K562 (cell line): Measurements from ENCODE around the gene SLC22A24. TPM values are rescaled to one million over a fixed set of nuclear protein-coding genes. Genes with fewer than 3 reads are reported as not detected.
"Not testable (repeated sequence)": the region's sequence is repeated elsewhere in the genome, so short reads cannot be mapped to it uniquely, and the experiment has no call there.

ENCODE experiments used
- ATAC-seq: fragments of 200-7000 bp; cut with Tn5 transposase; 3 replicates; pipeline ENCODE4 v1.9.1; 2020; ENCODE audit warnings: moderate library complexity
- BruUV-seq: library from RNA; stranded (reverse); fragments of 400-500 nt; replicated peaks from 2 replicates; lab custom pipeline; 2021; lab: Mats Ljungman, UMichigan
- CTCF ChIA-PET: fragments of 300-600 bp; formaldehyde crosslinking; extraction: SDS; loops from one replicate; lab custom pipeline; 2021; ENCODE audit warnings: low intra/inter-chr PET ratio; lab: Yijun Ruan, JAX
- POLR2A ChIA-PET: fragments of 300-600, 350-650 bp; sonication (Branson Sonifier 250); formaldehyde crosslinking; extraction: SDS; loops from one replicate; lab custom pipeline; 2021; ENCODE audit warnings: antibody characterized with exemption, inconsistent platforms; lab: Yijun Ruan, JAX
- DNase-seq, 4 experiments: peaks; one replicate each; pipeline versions ENCODE4 v3.0.0 to v3.0.0-alpha.2; 2011 to 2018; ENCODE audit warnings: low spot score in 3 of 4, mixed read lengths in 3 of 4; ENCODE audit errors: extremely low read depth in 1 of 4
- FAIRE-seq: peaks from 2 replicates; lab custom pipeline; 2011; peaks lifted over from hg19 to GRCh38; lab: Jason Lieb, UNC
- H2AFZ ChIP-seq: 2 replicates; pipeline ENCODE4 v1.6.0; 2011; ENCODE audit warnings: low read depth, low read length, control low read depth, inconsistent platforms
- H3K27ac ChIP-seq: fragments of 200-600 bp; 3 replicates; pipeline ENCODE4 v1.8.0; 2011; ENCODE audit warnings: low read depth, mild to moderate bottlenecking, control low read depth, inconsistent platforms, low read length, moderate library complexity, mixed read lengths; ENCODE audit errors: extremely low read depth
- H3K27me3 ChIP-seq, 2 experiments: fragments of 300-600 bp in 1 of 2; 2 replicates in 1 of 2; 3 replicates in 1 of 2; pipeline versions ENCODE4 v1.6.0 to v1.8.0; 2011; ENCODE audit warnings: inconsistent platforms in 2 of 2, low read length in 2 of 2, mild to moderate bottlenecking in 1 of 2, mixed read lengths in 1 of 2, moderate library complexity in 1 of 2; ENCODE audit not compliant: control insufficient read depth in 2 of 2, insufficient read depth in 2 of 2
- H3K36me3 ChIP-seq: fragments of 300-600 bp; 3 replicates; pipeline ENCODE4 v1.8.0; 2011; ENCODE audit warnings: mild to moderate bottlenecking, low read length, inconsistent platforms; ENCODE audit not compliant: control insufficient read depth, insufficient read depth
- H3K4me1 ChIP-seq, 2 experiments: fragments of 200-600 bp in 1 of 2; replicated peaks in 1 of 2; 2 replicates in 1 of 2; 3 replicates in 1 of 2; pipeline versions ENCODE4 v1.5.1 to v1.8.0; 2011; ENCODE audit warnings: inconsistent platforms in 2 of 2, low read length in 2 of 2, mild to moderate bottlenecking in 1 of 2, mixed read lengths in 1 of 2, moderate library complexity in 1 of 2; ENCODE audit not compliant: control insufficient read depth in 2 of 2, insufficient read depth in 2 of 2
- H3K4me2 ChIP-seq: 2 replicates; pipeline ENCODE4 v1.6.1; 2011; ENCODE audit warnings: low read length, control low read depth, inconsistent platforms, mixed read lengths; ENCODE audit not compliant: insufficient read depth
- H3K4me3 ChIP-seq: fragments of 200-600 bp; sonication (generic), shearing (Covaris generic); 2 replicates; pipeline ENCODE4 v1.5.1; 2016; ENCODE audit warnings: control low read depth, inconsistent platforms
- H3K79me2 ChIP-seq: fragments of 200-600 bp; 3 replicates; pipeline ENCODE4 v1.8.0; 2011; ENCODE audit warnings: low read length, inconsistent platforms; ENCODE audit not compliant: control insufficient read depth, insufficient read depth
- H3K9ac ChIP-seq, 2 experiments: 2 replicates each; pipeline versions ENCODE4 v1.6.0 to v1.6.1; 2011; ENCODE audit warnings: low read depth in 2 of 2, low read length in 2 of 2, control low read depth in 1 of 2, inconsistent platforms in 1 of 2, mild to moderate bottlenecking in 1 of 2, mixed read lengths in 1 of 2; ENCODE audit not compliant: insufficient read depth in 1 of 2
- H3K9me1 ChIP-seq: one replicate; pipeline ENCODE4 v1.6.0; 2011; ENCODE audit warnings: inconsistent platforms, mild to moderate bottlenecking, low read length, moderate library complexity; ENCODE audit not compliant: control insufficient read depth, insufficient read depth
- H3K9me3 ChIP-seq: replicated peaks from 2 replicates; pipeline ENCODE4 v1.5.1; 2011; ENCODE audit warnings: low read depth, low read length, inconsistent platforms; ENCODE audit not compliant: control insufficient read depth, insufficient read depth
- H4K20me1 ChIP-seq: replicated peaks from 2 replicates; pipeline ENCODE4 v1.6.1; 2011; ENCODE audit warnings: low read length, inconsistent platforms, mixed read lengths; ENCODE audit not compliant: control insufficient read depth, insufficient read depth
- CXXC5 ChIP-seq: fragments of 250-450 bp; sonication (Bioruptor Pico); IDR thresholded peaks from 2 replicates; pipeline ENCODE4 v1.8.0; 2022; ENCODE audit warnings: inconsistent platforms, mild to moderate bottlenecking, moderate library complexity
- FOXP4 ChIP-seq: sonication (generic); formaldehyde crosslinking; IDR thresholded peaks from 2 replicates; pipeline ENCODE4 v1.8.0; 2022; ENCODE audit warnings: mild to moderate bottlenecking, missing genetic modification reagents, borderline replicate concordance
- POLR2AphosphoS2 ChIP-seq: IDR thresholded peaks from 2 replicates; pipeline ENCODE4 v1.6.1; 2012; ENCODE audit warnings: low read length, improper control_type of control experiment
- PRPF4 ChIP-seq: fragments of 200-400 bp; formaldehyde crosslinking; IDR thresholded peaks from one replicate; pipeline ENCODE4 v1.6.1; 2017; ENCODE audit warnings: low read length, low read depth, mild to moderate bottlenecking; ENCODE audit not compliant: insufficient read depth, poor library complexity, severe bottlenecking
- RBM25 ChIP-seq: fragments of 200-400 bp; formaldehyde crosslinking; IDR thresholded peaks from 2 replicates; pipeline ENCODE4 v1.6.1; 2018; ENCODE audit warnings: low read length, low read depth, moderate library complexity; ENCODE audit not compliant: severe bottlenecking
- SREBF1 ChIP-seq: fragments of 150-350 bp; IDR thresholded peaks from 2 replicates; pipeline ENCODE4 v1.6.1; 2014; ENCODE audit warnings: antibody characterized with exemption, low read depth, low read length, borderline replicate concordance
- SRSF3 ChIP-seq: fragments of 200-400 bp; formaldehyde crosslinking; IDR thresholded peaks from 2 replicates; pipeline ENCODE4 v1.6.1; 2016; ENCODE audit warnings: mild to moderate bottlenecking, low read length, moderate library complexity; ENCODE audit not compliant: insufficient read depth
- TAF7 ChIP-seq: fragments of 450-650 bp; IDR thresholded peaks from 2 replicates; pipeline ENCODE4 v1.6.1; 2016; ENCODE audit warnings: missing genetic modification characterization, missing compliant biosample characterization
- THAP12 ChIP-seq: fragments of 250-450 bp; sonication (Bioruptor Pico); IDR thresholded peaks from 2 replicates; pipeline ENCODE4 v1.9.0; 2021; ENCODE audit warnings: mild to moderate bottlenecking, inconsistent platforms
- ZBTB1 ChIP-seq: sonication (generic); formaldehyde crosslinking; IDR thresholded peaks from 2 replicates; pipeline ENCODE4 v1.8.1; 2023; ENCODE audit warnings: missing genetic modification reagents, low read depth, mild to moderate bottlenecking, borderline replicate concordance
- ZNF146 ChIP-seq: IDR thresholded peaks from one replicate; pipeline ENCODE4 v1.6.1; 2018; ENCODE audit warnings: missing compliant biosample characterization; ENCODE audit not compliant: unreplicated experiment
- ZNF311 ChIP-seq: fragments of 250-450 bp; sonication (Bioruptor Pico); IDR thresholded peaks from 2 replicates; pipeline ENCODE4 v1.4.0; 2020; ENCODE audit warnings: mild to moderate bottlenecking, moderate library complexity
- WGBS: fragments of 100-300 bp; shearing (Covaris generic); methylation state at CpG from one replicate; pipeline ENCODE4 v1.1.6; 2016; ENCODE audit warnings: low coverage, mixed read lengths; ENCODE audit not compliant: insufficient coverage; ENCODE audit errors: missing lambda C conversion rate; 5-methylcytosine and 5-hydroxymethylcytosine counted together
- in situ Hi-C: fragments of 300-500 bp; cut with MboI; formaldehyde crosslinking; loops from 4 replicates; pipeline ENCODE4 v1.15.0; 2018; ENCODE audit warnings: inconsistent platforms, mixed read lengths
- intact Hi-C: fragments of 100-400 bp; cut with micrococcal nuclease; formaldehyde crosslinking; loops from 2 replicates; pipeline ENCODE4 v1.14.2; 2022
- polyA plus RNA-seq, 8 experiments: library from polyadenylated mRNA; depleted of rRNA in 4 of 8; stranded (reverse) in 5 of 8; unstranded in 3 of 8; fragments of >200 nt; fragmentation: Nextera tagmentation in 2 of 8; fragmentation: Illumina TruSeq in 1 of 8; extraction: Ambion mirVana in 2 of 8; extraction: Trizol in 1 of 8; gene quantifications; 2 replicates each; pipeline versions ENCODE4 v1.2.1 to v1.2.3, GENCODE V29; 2011 to 2014; ENCODE audit warnings: inconsistent platforms in 1 of 8, missing spikeins in 1 of 8
- total RNA-seq, 7 experiments: library from RNA; depleted of rRNA in 6 of 7; stranded (reverse); fragments of >200 nt in 6 of 7; fragmentation: Illumina TruSeq in 2 of 7; extraction: Trizol in 2 of 7; gene quantifications; 2 replicates each; pipeline versions ENCODE4 v1.2.1 to v1.2.3, GENCODE V29; 2011 to 2021; ENCODE audit warnings: low replicate concordance in 1 of 7

Gene SLC22A24
- total and polyA plus RNA-seq, 9 of the 15 experiments (the other 6 are each of a cell fraction or from before 2014, with no cell fraction given): not detected

- H3K4me1 ChIP-seq, H3K27ac ChIP-seq, H3K9ac ChIP-seq, H2AFZ ChIP-seq, intact Hi-C loops, in situ Hi-C loops, H4K20me1 ChIP-seq, H3K36me3 ChIP-seq, H3K27me3 ChIP-seq, DNase-seq, H3K4me2 ChIP-seq, H3K9me1 ChIP-seq, CTCF ChIA-PET, H3K4me3 ChIP-seq, H3K79me2 ChIP-seq, H3K9me3 ChIP-seq, FAIRE-seq, BruUV-seq, ATAC-seq, POLR2A ChIA-PET: not testable (repeated sequence)
- TF ChIP-seq RBM25: peak; percentile 4
- TF ChIP-seq ZNF146 (CRISPR knock-in tag): peak; percentile 63
- 11% methylated on average over 1 of the region's 1 CpG for WGBS
These were observed 97.8 kb downstream of the SLC22A24 start for GRCh38 chr11:63046203-63046602.

GRCh38 chr11:63042596-63042995, 101.4 kb downstream of the SLC22A24 start:
- no peaks in the 10 kb centered on the region for H3K36me3 ChIP-seq
- H3K27me3 ChIP-seq: no peaks in the 10 kb centered on the region; a peak in 1 of 5 replicates
- ChIA-PET CTCF (no interaction called here), POLR2A (no interaction called here)
- in situ Hi-C loops: no loop called here
- FAIRE-seq: no peak
- WGBS: 0% methylated on average over 3 of the region's 3 CpGs
- intact Hi-C loops: no loop called here
- no peak overlapping the region for H3K4me3 ChIP-seq
- BruUV-seq: no TSS peak
- TF ChIP-seq THAP12 (CRISPR knock-in tag) (no peak), FOXP4 (no peak), SREBF1 (no peak), POLR2AphosphoS2 (no peak), ZNF311 (no peak), PRPF4 (no peak), SRSF3 (no peak), ZBTB1 (CRISPR knock-in tag) (no peak), CXXC5 (CRISPR knock-in tag) (no peak), TAF7 (tag) (no peak)
- H3K4me1 ChIP-seq: no peaks in the 10 kb centered on the region
- H3K4me2 ChIP-seq: no peak overlapping the region
- H4K20me1 ChIP-seq: no peaks in the 10 kb centered on the region
- no peak overlapping the region for H3K9ac ChIP-seq
- H3K79me2 ChIP-seq: no peaks in the 10 kb centered on the region
- no peak overlapping the region for H2AFZ ChIP-seq
- H3K27ac ChIP-seq: no peak overlapping the region
- H3K9me3 ChIP-seq: no peaks in the 10 kb centered on the region
- no peak for DNase-seq
- H3K9me1 ChIP-seq: no peaks in the 10 kb centered on the region
- ATAC-seq: no peak
